NCI-H510A treated with DMSO at 0.1 percent for 48 hours (cell line): Measurements from ENCODE around the gene HAUS3.
"Not testable (repeated sequence)": the region's sequence is repeated elsewhere in the genome, so short reads cannot be mapped to it uniquely, and the experiment has no call there.

Experiments used
- DNase-seq: peaks from one replicate; lab custom pipeline; 2025; lab: John Stamatoyannopoulos, UW

Gene HAUS3

DNA sequence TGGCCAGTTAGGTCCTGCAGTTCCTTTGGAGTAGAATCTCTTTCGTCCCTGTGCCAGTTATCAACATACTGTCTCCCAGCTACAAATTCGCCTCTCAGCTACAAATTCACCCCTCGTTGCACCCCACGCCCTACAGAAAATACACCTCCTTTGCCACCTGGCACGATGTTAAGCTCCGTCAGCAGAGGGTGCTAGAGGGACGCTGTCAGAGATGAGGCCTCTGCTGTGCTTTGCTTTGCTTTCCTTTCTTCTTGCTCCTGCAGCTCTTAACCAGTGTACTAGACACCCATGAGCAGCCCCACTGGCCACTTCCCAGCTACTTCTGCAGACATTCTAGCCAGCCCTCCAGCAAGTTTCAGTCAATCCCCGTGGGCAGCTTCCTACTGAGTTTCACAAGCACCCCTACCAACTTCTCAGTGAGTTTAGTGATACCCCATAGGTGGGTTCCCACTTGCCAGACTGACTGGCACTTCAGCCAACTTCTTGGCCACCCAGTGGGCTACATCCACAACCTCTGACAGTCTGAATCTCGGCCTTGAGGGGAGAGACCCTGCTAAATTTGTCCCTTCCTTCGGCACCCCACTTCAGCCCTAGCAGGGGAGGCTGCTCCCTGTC, 21.8 kb downstream of the HAUS3 start:
- DNase-seq, result peak; percentile 57

GRCh38 chr4:2219233-2219760, 22.6 kb downstream of the HAUS3 start:
- DNase-seq, result no peak

GRCh38 chr4:2218436-2218835, 23.5 kb downstream of the HAUS3 start:
- no peak for DNase-seq

DNA sequence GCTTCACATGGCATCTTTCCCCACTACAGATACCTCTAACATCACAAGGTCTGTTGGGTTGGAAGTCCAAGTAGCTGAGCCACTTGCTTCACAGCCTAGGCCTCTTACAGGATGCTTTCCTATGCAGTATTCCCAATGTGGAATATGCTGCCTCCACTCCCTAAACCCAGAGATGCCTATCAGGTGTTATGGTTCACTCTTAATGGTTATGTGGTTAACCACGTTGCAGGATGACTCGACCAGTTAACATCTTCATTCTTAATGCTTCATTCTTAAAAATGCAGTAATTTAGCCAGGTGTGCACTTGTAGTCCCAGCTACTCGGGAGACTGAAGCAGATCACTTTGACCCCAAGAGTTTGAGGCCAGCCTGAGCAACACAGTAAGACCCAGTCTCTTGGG, 24.2 kb downstream of the HAUS3 start:
- no peak for DNase-seq

DNA sequence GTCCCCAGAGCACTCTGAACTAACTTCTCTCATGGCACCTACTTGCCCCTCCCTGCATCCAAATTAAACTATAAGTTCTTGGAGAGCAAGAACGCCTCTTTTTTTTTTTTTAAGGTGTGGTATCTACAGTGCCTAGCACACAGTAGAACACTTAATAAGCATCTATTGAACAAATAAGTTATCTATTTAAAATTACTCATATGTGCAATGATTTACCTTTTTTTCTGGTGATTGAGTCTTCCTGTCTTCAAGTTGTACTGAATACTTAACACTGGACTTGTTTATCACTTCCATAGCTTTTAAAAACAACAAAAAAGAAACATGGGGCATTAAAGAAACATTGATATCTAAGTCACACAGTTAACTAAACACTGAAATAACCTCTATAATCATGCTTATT, 29.1 kb downstream of the HAUS3 start:
- no peak for DNase-seq

- DNase-seq, result not testable (repeated sequence)
Measured at GRCh38 chr4:2202789-2203188, 39.1 kb downstream of the HAUS3 start.

DNA sequence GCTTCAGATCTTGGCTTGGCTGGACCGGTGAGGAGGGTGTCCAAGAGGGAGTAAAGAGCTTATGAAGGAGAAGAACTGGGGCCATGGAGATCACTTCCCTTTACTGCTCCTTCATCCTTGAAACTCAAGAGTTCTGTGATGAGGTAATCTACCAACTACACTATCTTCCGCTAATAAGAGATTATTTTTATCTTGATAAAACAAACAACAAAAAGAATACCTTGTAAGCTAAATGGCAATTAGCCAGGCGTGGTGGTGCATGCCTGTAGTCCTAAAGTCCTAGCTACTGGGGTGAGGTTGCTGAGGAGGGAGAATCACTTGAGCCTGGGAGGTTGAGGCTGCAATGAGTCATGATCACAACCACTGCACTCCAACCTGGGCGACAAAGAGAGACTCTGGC, 47.4 kb downstream of the HAUS3 start:
- no peak for DNase-seq

DNA sequence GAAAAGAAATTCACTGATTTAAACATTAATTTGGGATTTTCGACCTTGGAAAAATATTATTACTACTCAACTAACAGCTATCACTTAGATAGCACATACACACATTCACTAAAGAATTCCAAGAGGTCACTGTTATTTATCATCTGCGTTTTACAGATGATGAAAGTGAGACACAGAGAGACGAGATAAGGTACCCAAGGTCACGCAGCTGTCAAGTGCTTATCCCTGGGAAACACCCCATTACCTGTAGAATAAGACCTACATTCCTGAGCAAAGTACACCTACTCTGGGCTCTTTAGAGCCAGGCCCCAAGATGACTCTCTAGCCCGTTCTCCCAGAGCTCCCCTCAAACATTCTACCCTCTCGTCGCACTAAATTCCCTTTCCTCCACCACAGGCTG, 48.6 kb downstream of the HAUS3 start:
- DNase-seq, result no peak

DNA sequence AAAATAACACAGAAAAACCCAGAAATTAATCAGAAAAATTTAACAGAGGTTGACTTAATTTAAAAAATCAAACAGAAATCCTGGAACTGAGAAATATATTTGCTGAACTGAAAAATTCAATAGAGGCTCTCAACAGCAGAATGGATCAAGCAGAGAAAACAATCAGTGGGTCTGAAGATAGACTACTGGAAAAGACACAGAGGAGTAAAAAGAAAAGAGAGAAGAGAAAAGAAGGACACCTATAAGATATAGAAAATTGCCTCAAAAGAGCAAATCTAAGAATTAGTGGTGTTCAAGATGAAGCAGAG, 55.1 kb downstream of the HAUS3 start:
- DNase-seq, result no peak

GRCh38 chr4:2186133-2186864, 55.6 kb downstream of the HAUS3 start:
- DNase-seq, result peak; percentile 25

GRCh38 chr4:2183394-2183793, 58.5 kb downstream of the HAUS3 start:
- no peak for DNase-seq

DNA sequence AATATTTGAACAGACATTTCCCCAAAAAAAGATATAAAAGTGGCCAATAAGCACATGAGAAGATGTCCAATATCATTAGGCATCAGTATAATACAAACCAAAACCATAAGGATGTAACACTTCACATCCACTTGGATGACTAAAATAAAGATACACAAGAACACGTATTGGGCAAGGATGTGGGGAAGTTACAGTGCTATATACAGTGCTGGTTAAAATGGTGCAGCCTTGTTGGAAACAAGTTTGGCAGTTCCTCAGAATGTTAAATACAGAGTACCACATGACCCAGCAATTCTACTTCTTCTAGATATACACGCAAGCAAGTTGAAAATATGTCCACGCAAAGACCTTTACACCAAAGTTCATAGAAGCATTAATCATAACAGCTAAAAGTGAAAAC, 58.9 kb downstream of the HAUS3 start:
- no peak for DNase-seq

DNA sequence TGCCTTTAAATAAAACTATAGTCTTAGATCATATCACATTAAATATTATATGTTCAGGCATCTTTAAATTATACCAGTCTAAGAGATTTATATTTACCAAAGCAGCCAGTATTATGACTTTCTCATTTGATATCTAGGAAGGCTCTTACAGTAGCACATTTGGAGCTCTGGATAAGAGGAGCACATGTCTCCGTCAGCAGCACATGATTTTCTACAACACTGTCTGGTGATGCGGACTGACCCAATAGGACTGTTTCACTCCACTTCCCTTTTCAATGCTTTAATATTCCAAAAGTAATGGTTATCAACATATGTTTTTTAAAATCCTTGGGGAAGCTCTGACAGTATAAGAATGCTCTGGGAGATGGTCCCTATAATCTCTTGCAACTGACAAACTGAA, 61.5 kb downstream of the HAUS3 start:
- DNase-seq, result no peak

DNA sequence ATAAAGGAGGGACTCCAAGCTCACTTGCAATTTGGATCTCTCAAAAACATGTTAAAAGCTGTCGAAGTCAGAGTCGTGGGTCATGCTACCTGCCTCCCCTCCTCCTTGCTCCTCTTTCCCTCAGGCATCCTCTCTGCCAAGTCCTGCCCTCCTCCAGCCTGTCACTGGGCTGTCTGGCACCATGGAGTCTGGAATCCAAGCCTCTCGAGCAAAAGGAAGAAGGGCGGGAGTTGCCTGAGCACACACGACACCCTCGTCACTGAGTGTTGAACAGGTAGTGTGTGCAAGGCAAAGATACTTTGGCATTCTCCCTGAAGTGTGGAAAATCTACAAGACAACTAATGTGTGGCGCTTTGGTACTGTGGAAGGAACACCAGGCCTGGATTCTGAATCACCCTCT, 62.2 kb downstream of the HAUS3 start:
- DNase-seq, result no peak

DNA sequence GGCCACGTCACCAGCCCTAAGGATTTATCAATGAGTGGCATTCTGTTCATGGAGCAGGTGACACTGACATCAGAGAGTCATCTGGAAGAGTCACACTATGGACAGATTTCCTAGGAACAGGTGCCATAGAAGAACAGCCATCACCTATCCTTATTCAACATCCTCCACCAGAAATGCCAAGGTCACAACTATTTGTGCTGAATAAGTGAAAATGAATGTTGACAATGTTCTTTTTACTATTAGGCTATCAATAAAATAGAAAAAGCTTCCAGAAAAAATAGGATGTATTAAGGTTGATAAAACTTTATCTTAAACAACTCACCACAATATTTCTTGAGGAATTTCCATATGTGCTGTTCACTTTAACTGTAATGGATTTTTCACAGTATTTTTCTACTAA, 62.9 kb downstream of the HAUS3 start:
- DNase-seq, result no peak
